PC-3 (cell line): ENCODE results near the gene CHRNB2. TPM values are rescaled to one million over a fixed set of nuclear protein-coding genes. Genes with fewer than 3 reads are reported as not detected.

Experiments
- ATAC-seq: fragments of 200-7000 bp; cut with Tn5 transposase; 2 replicates; pipeline ENCODE4 v1.9.1; 2020; ENCODE audit warnings: mild to moderate bottlenecking, moderate library complexity
- BruUV-seq: library from RNA; stranded (reverse); fragments of 400-500 nt; replicated peaks from 2 replicates; lab custom pipeline; 2021; lab: Mats Ljungman, UMichigan
- CTCF ChIA-PET: fragments of 300-600 bp; sonication (Branson Sonifier 250); formaldehyde crosslinking; loops from one replicate; lab custom pipeline; 2022; ENCODE audit warnings: antibody characterized with exemption; lab: Charles Lee
- POLR2A ChIA-PET: fragments of 300-600 bp; sonication (Branson Sonifier 250); formaldehyde crosslinking; loops from one replicate; lab custom pipeline; 2022; ENCODE audit warnings: antibody characterized with exemption; ENCODE audit not compliant: unreplicated experiment; lab: Charles Lee
- DNase-seq: peaks from one replicate; pipeline ENCODE4 v3.0.0-alpha.2; 2015
- H2AFZ ChIP-seq: fragments of 300-600 bp; sonication (generic); 2 replicates; pipeline ENCODE4 v1.6.0; 2016; ENCODE audit warnings: antibody characterized with exemption, low read length
- H3F3A ChIP-seq: fragments of 300-600 bp; sonication (generic); one replicate; pipeline ENCODE4 v1.6.0; 2017; ENCODE audit warnings: antibody characterized with exemption, low read length, control low read depth, mild to moderate bottlenecking; ENCODE audit not compliant: unreplicated experiment
- H3K27ac ChIP-seq: fragments of 300-600 bp; sonication (generic); 2 replicates; pipeline ENCODE4 v1.5.1; 2016; ENCODE audit warnings: mild to moderate bottlenecking, low read length
- H3K27me3 ChIP-seq: fragments of 300-600 bp; sonication (generic); 2 replicates; pipeline ENCODE4 v1.6.1; 2016; ENCODE audit warnings: low read length, mixed read lengths
- H3K36me3 ChIP-seq: fragments of 300-600 bp; sonication (generic); 2 replicates; pipeline ENCODE4 v1.6.1; 2016; ENCODE audit warnings: low read depth, mixed run types, low read length, mixed read lengths
- H3K4me1 ChIP-seq: fragments of 300-600 bp; sonication (generic); 2 replicates; pipeline ENCODE4 v1.5.1; 2016; ENCODE audit warnings: low read length; ENCODE audit not compliant: insufficient read depth
- H3K4me2 ChIP-seq: fragments of 300-600 bp; sonication (generic); 2 replicates; pipeline ENCODE4 v1.6.0; 2016; ENCODE audit warnings: low read length
- H3K4me3 ChIP-seq: fragments of 300-600 bp; sonication (generic); 2 replicates; pipeline ENCODE4 v1.5.1; 2016; ENCODE audit warnings: mild to moderate bottlenecking, low read length, mixed read lengths
- H3K79me2 ChIP-seq: fragments of 300-600 bp; sonication (generic); 2 replicates; pipeline ENCODE4 v1.6.1; 2017; ENCODE audit warnings: low read length, mixed read lengths
- H3K9ac ChIP-seq: fragments of 300-600 bp; sonication (generic); 2 replicates; pipeline ENCODE4 v1.6.0; 2016; ENCODE audit warnings: mild to moderate bottlenecking, low read length
- H3K9me2 ChIP-seq: fragments of 300-600 bp; sonication (generic); replicated peaks from 2 replicates; pipeline ENCODE4 v1.6.1; 2016; ENCODE audit warnings: mixed run types, low read length, mixed read lengths
- H3K9me3 ChIP-seq: fragments of 300-600 bp; sonication (generic); 2 replicates; pipeline ENCODE4 v1.6.1; 2016; ENCODE audit warnings: low read length, mixed read lengths
- H4K20me1 ChIP-seq: fragments of 300-600 bp; sonication (generic); 2 replicates; pipeline ENCODE4 v1.6.1; 2016; ENCODE audit warnings: low read length, mixed read lengths
- CTCF ChIP-seq: fragments of 300-600 bp; sonication (generic); conservative IDR thresholded peaks from 2 replicates; pipeline ENCODE4 v1.5.1; 2017; ENCODE audit warnings: antibody characterized with exemption, low read depth, mild to moderate bottlenecking, low read length
- EZH2 ChIP-seq: fragments of 300-600 bp; sonication (generic); IDR thresholded peaks from one replicate; pipeline ENCODE4 v1.6.1; 2017; ENCODE audit warnings: antibody characterized with exemption, mild to moderate bottlenecking, low read length; ENCODE audit not compliant: unreplicated experiment
- EZH2phosphoT487 ChIP-seq: fragments of 300-600 bp; sonication (generic); IDR thresholded peaks from 2 replicates; pipeline ENCODE4 v1.6.1; 2018; ENCODE audit warnings: mild to moderate bottlenecking, antibody characterized with exemption, low read length, borderline replicate concordance
- intact Hi-C: fragments of 100-400 bp; cut with micrococcal nuclease; formaldehyde crosslinking; loops from 2 replicates; pipeline ENCODE4 v1.9.0; 2023
- total RNA-seq: library from RNA; depleted of rRNA; stranded (reverse); fragments of >200 nt; gene quantifications from 2 replicates; pipeline ENCODE4 v1.2.3, GENCODE V29; 2014

CHRNB2 gene
- total RNA-seq, 1 experiment from 2014 or later, result not detected

GRCh38 chr1:154603317-154603716 is 35.7 kb downstream of the CHRNB2 start:
- TF ChIP-seq CTCF (no peak), EZH2 (no peak), EZH2phosphoT487 (no peak)
- Histone ChIP-seq H3K9ac (no peak overlapping the region), H3K4me1 (peaks cover 6% of the 10 kb centered on the region), H3K9me2 (no peaks in the 10 kb centered on the region), H3K4me2 (no peak overlapping the region), H4K20me1 (peaks cover 32% of the 10 kb centered on the region), H3K36me3 (peaks cover 38% of the 10 kb centered on the region), H3K27ac (no peak overlapping the region), H3K27me3 (no peaks in the 10 kb centered on the region), H3K79me2 (peaks cover 90% of the 10 kb centered on the region), H3K9me3 (no peaks in the 10 kb centered on the region), H3K4me3 (no peak overlapping the region), H2AFZ (no peak overlapping the region), H3F3A (no peaks in the 10 kb centered on the region)
- intact Hi-C loops, result no loop called here
- CTCF ChIA-PET, result no interaction called here
- DNase-seq, result no peak
- POLR2A ChIA-PET, result no interaction called here
- ATAC-seq, result no peak
- no TSS peak for BruUV-seq

GRCh38 chr1:154605534-154605933 is 38.0 kb downstream of the CHRNB2 start:
- H3K36me3 ChIP-seq, result peaks cover 30% of the 10 kb centered on the region
- POLR2A ChIA-PET, result no interaction called here
- ATAC-seq, result no peak
- H3K27me3 ChIP-seq, result no peaks in the 10 kb centered on the region
- no peak overlapping the region for H3K4me3 ChIP-seq
- intact Hi-C loops, result loop anchor here (5.0 kb wide), 1 partner anchor 332 kb away; the partner anchor contains the start of gene PMVK
- peaks cover 94% of the 10 kb centered on the region for H3K79me2 ChIP-seq
- CTCF ChIA-PET, result no interaction called here
- no peaks in the 10 kb centered on the region for H3K9me3 ChIP-seq
- no peak overlapping the region for H2AFZ ChIP-seq
- H3K4me2 ChIP-seq, result no peak overlapping the region
- peaks cover 21% of the 10 kb centered on the region for H4K20me1 ChIP-seq
- peaks cover 17% of the 10 kb centered on the region for H3K4me1 ChIP-seq
- DNase-seq, result no peak
- no peak overlapping the region for H3K9ac ChIP-seq
- no peaks in the 10 kb centered on the region for H3F3A ChIP-seq
- no peak for TF ChIP-seq EZH2
- TF ChIP-seq EZH2phosphoT487, result no peak
- no peak for TF ChIP-seq CTCF
- H3K27ac ChIP-seq, result no peak overlapping the region
- BruUV-seq, result no TSS peak
- H3K9me2 ChIP-seq, result no peaks in the 10 kb centered on the region

GRCh38 chr1:154607106-154607608 is 39.6 kb downstream of the CHRNB2 start:
- ChIA-PET CTCF (no interaction called here), POLR2A (interaction anchor here (0.8 kb wide), 1 partner anchor 62 kb away, joined by 16 read pairs; no protein-coding TSS in a partner anchor)
- Histone ChIP-seq H3K4me3 (peak overlapping the region; percentile 97), H3K36me3 (peaks cover 14% of the 10 kb centered on the region), H3K9me2 (no peaks in the 10 kb centered on the region), H3K4me1 (peaks cover 17% of the 10 kb centered on the region), H2AFZ (peak overlapping the region; percentile 81; the same call in 1 of the 2 replicates), H3F3A (no peaks in the 10 kb centered on the region), H3K27me3 (no peaks in the 10 kb centered on the region), H3K79me2 (peaks cover 93% of the 10 kb centered on the region), H3K9me3 (no peaks in the 10 kb centered on the region), H3K9ac (peak overlapping the region; percentile 98), H3K4me2 (peak overlapping the region; percentile 88), H4K20me1 (peaks cover 21% of the 10 kb centered on the region), H3K27ac (peak overlapping the region; percentile 85)
- BruUV-seq, result TSS peak; percentile 83
- ATAC-seq (peak; percentile 16), DNase-seq (peak; percentile 33)
- TF ChIP-seq EZH2phosphoT487, result no peak
- no peak for TF ChIP-seq CTCF
- no peak for TF ChIP-seq EZH2
- intact Hi-C loops, result loop anchor here (5.0 kb wide), 1 partner anchor 330 kb away; the partner anchor contains the start of gene PMVK
